HG03175 (cell line): Measurements from ENCODE around the gene WNT11.
"Not testable (repeated sequence)": the region's sequence is repeated elsewhere in the genome, so short reads cannot be mapped to it uniquely, and the experiment has no call there.

Source experiments
- ATAC-seq: cut with Tn5 transposase; IDR thresholded peaks from one replicate; pipeline ENCODE4 v1.9.1; 2021; ENCODE audit warnings: mild to moderate bottlenecking, moderate library complexity; ENCODE audit not compliant: unreplicated experiment

WNT11 gene

GRCh38 chr11:76203131-76203925, 3.0 kb downstream of the WNT11 start:
- no peak for ATAC-seq

- ATAC-seq: no peak
These were observed 4.5 kb downstream of the WNT11 start for GRCh38 chr11:76201672-76202412.

- no peak for ATAC-seq
These were observed 5.2 kb downstream of the WNT11 start for GRCh38 chr11:76201056-76201455.

GRCh38 chr11:76200006-76200940, 6.0 kb downstream of the WNT11 start:
- no peak for ATAC-seq

GRCh38 chr11:76198691-76199090, 7.6 kb downstream of the WNT11 start:
- ATAC-seq: not testable (repeated sequence)

- no peak for ATAC-seq
These were observed 8.2 kb downstream of the WNT11 start for GRCh38 chr11:76197941-76198640.

- ATAC-seq: no peak
These were observed 9.0 kb downstream of the WNT11 start for GRCh38 chr11:76197332-76197731.

- ATAC-seq: no peak
These were observed 9.5 kb downstream of the WNT11 start for GRCh38 chr11:76196849-76197248.

- no peak for ATAC-seq
These were observed 11.2 kb downstream of the WNT11 start for GRCh38 chr11:76194872-76195668.

GRCh38 chr11:76193219-76193618, 13.1 kb downstream of the WNT11 start:
- no peak for ATAC-seq

GRCh38 chr11:76190376-76190775, 15.9 kb downstream of the WNT11 start:
- no peak for ATAC-seq

GRCh38 chr11:76189682-76190081, 16.6 kb downstream of the WNT11 start:
- ATAC-seq: no peak

- no peak for ATAC-seq
These were observed 17.4 kb downstream of the WNT11 start for GRCh38 chr11:76188873-76189272.

GRCh38 chr11:76186776-76187279, 19.5 kb downstream of the WNT11 start:
- ATAC-seq: no peak

- ATAC-seq: no peak
These were observed 20.3 kb downstream of the WNT11 start for GRCh38 chr11:76185931-76186401.

- ATAC-seq: no peak
These were observed 20.8 kb downstream of the WNT11 start for GRCh38 chr11:76185511-76185910.

- no peak for ATAC-seq
These were observed 21.7 kb downstream of the WNT11 start for GRCh38 chr11:76184551-76184993.

GRCh38 chr11:76181371-76181770, 24.9 kb downstream of the WNT11 start:
- ATAC-seq: no peak

- no peak for ATAC-seq
These were observed 27.2 kb downstream of the WNT11 start for GRCh38 chr11:76179147-76179546.
